ENCODE results near the gene RPL27A.

DNA sequence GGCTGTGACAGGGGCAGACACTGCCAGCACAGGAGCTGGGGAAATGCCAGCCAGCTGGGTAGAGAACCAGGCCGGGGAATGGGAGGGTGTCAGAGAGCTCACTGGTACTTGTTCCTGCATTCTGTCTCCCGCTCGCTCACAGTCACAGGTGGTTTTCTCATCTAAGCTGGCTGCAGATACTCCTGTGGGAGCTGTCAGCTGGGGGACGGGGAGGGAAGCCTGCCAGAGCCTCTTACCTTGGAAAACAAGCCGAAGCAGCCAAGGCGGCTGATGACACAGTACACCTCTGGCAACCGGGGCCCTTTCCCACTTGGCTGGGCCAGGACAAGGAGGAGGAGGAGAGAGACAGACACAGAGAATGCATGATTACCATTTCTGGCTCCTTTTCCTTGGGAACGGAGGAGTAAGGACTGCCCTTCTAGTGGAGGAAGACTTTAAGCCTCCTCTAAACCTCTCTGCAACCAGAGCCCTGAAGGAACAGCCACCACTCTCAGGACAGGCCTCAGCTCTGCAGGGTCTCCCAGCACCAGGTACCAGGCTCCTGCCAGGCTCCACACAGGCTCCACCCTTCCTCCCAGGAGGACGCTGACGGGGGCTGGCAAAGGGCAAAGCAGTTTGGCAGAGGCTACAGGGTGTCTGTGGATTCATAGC lies 25.1 kb downstream of the RPL27A start:
- TF ChIP-seq TCF12 (IDR thresholded peaks at IDR 0.05) = no peak
- no peak for TF ChIP-seq CTCF (IDR thresholded peaks at IDR 0.05)
- TF ChIP-seq ELF1 (IDR thresholded peaks at IDR 0.05) = no peak
- no peak for TF ChIP-seq JUND (IDR thresholded peaks at IDR 0.05)
- TF ChIP-seq YY1 (IDR thresholded peaks at IDR 0.05; ENCODE audit: low read depth) = no peak
- no peak for TF ChIP-seq TAF1 (IDR thresholded peaks at IDR 0.05; ENCODE audit: borderline replicate concordance, low read depth, low read length)
- TF ChIP-seq, protein P1, sequence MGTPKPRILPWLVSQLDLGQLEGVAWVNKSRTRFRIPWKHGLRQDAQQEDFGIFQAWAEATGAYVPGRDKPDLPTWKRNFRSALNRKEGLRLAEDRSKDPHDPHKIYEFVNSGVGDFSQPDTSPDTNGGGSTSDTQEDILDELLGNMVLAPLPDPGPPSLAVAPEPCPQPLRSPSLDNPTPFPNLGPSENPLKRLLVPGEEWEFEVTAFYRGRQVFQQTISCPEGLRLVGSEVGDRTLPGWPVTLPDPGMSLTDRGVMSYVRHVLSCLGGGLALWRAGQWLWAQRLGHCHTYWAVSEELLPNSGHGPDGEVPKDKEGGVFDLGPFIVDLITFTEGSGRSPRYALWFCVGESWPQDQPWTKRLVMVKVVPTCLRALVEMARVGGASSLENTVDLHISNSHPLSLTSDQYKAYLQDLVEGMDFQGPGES (IDR thresholded peaks at IDR 0.05; ENCODE audit: low read depth, low read length) = no peak
- TF ChIP-seq RXRA (IDR thresholded peaks at IDR 0.05; ENCODE audit: borderline replicate concordance, low read depth) = no peak
- no peak for TF ChIP-seq SMC3 (IDR thresholded peaks at IDR 0.05; ENCODE audit: low read depth, low read length)
